ENCODE data around the gene FUZ. TPM values are rescaled to one million over a fixed set of nuclear protein-coding genes. Genes with fewer than 3 reads are reported as not detected.

The FUZ gene
- total and polyA plus RNA-seq, 2 of the 4 experiments (the other 2 are of a cell fraction) = 12.1 to 14.3 TPM

DNA sequence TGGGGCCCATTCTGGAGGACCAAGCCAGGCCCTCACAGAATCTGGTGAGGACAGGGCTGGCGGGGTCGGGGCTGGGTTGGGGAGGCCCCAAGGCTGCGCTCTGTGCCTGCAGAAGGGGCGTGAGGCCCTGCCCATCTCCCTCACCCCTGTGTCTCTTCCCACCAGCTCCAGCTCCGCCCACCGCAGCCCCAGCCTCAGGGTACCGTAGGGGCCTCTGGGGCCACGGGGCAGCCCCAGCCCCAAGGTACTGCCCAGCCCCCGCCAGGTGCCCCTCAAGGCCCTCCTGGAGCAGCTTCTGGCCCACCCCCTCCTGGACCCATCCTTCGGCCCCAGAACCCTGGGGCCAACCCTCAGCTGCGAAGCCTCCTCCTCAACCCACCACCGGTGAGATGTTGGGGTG is 22.5 kb upstream of the FUZ start:
- Histone ChIP-seq H2BK20ac (ENCODE audit: low read depth, low read length) (no peak overlapping the region), H3K27ac (ENCODE audit: insufficient read depth, low read length) (no peak overlapping the region), H3K36me3 (ENCODE audit: control insufficient read depth, insufficient read depth, low read length) (peaks cover 75% of the 10 kb centered on the region), H3K27me3 (ENCODE audit: control insufficient read depth, insufficient read depth, low read length) (no peaks in the 10 kb centered on the region), H3K4me1 (ENCODE audit: control insufficient read depth, insufficient read depth, low read length) (no peaks in the 10 kb centered on the region), H3K9me1 (ENCODE audit: insufficient read depth, low read length) (peaks cover 6% of the 10 kb centered on the region; the same call in 1 of the 2 replicates), H3K18ac (ENCODE audit: low read depth, low read length) (no peak overlapping the region), H4K8ac (ENCODE audit: low read depth in 2 of 2, low read length in 2 of 2) (no peak overlapping the region), H4K91ac (ENCODE audit: insufficient read depth, low read depth, low read length) (no peak overlapping the region), H2BK5ac (ENCODE audit: low read depth, low read length, poor library complexity, severe bottlenecking) (no peak overlapping the region), H4K20me1 (ENCODE audit: insufficient read depth, low read length) (no peaks in the 10 kb centered on the region; the same call in 1 of the 2 replicates), H3K4me3 (ENCODE audit: insufficient read depth, low read depth, low read length) (no peak overlapping the region), H2AK5ac (ENCODE audit: low read depth, low read length) (no peak overlapping the region), H3K79me1 (ENCODE audit: low read depth in 1 of 2, low read length in 2 of 2) (peaks cover 0 to 24% of the 10 kb centered on the region in 2 experiments; a peak in 2 of 4 replicates), H2BK120ac (ENCODE audit: low read depth, low read length) (no peak overlapping the region), H3K4ac (ENCODE audit: low read depth, low read length) (no peak overlapping the region), H3K9me3 (ENCODE audit: control insufficient read depth, insufficient read depth, low read length) (no peaks in the 10 kb centered on the region), H2AK9ac (replicated peaks; ENCODE audit: low read depth, low read length, poor library complexity) (no peak overlapping the region), H4K5ac (ENCODE audit: low read depth, low read length) (no peak overlapping the region), H3K23ac (ENCODE audit: low read depth, low read length) (no peak overlapping the region), H3K4me2 (ENCODE audit: low read depth, low read length) (no peak overlapping the region), H3K14ac (replicated peaks; ENCODE audit: low read depth, low read length) (no peak overlapping the region), H2AFZ (replicated peaks; ENCODE audit: low read length, poor library complexity) (no peak overlapping the region), H3K9ac (ENCODE audit: low read depth, low read length) (no peak overlapping the region), H3K56ac (ENCODE audit: extremely low read depth, insufficient read depth, low read length) (no peak overlapping the region), H2BK15ac (ENCODE audit: low read depth, low read length) (no peak overlapping the region)
- WGBS, 2 experiments (ENCODE audit: extremely low coverage in 2 of 2, insufficient read length in 1 of 2) = 100% methylated on average over 2 of the region's 12 CpGs; no CpG with 5 or more reads in 1 of the 2 experiments
- dilution Hi-C loops (cut with HindIII; ENCODE audit: low sequenced_read_pairs, unreplicated experiment) (no loop called here), intact Hi-C loops (cut with micrococcal nuclease) (no loop called here), in situ Hi-C loops (cut with MboI; ENCODE audit: low sequenced_read_pairs) (no loop called here)
- no TSS peak for BruUV-seq (replicated peaks)
- TF ChIP-seq CEBPB (IDR thresholded peaks at IDR 0.05; ENCODE audit: low read depth, low read length) (no peak), RAD21 (IDR thresholded peaks at IDR 0.05; ENCODE audit: low read length) (no peak), RFX5 (IDR thresholded peaks at IDR 0.05; ENCODE audit: low read depth, low read length) (no peak), MAFK (IDR thresholded peaks at IDR 0.05; ENCODE audit: low read depth, low read length) (no peak), BHLHE40 (IDR thresholded peaks at IDR 0.05; ENCODE audit: low read depth, low read length) (no peak), MAZ (IDR thresholded peaks at IDR 0.05; ENCODE audit: borderline replicate concordance, low read depth, low read length) (no peak), MXI1 (IDR thresholded peaks at IDR 0.05; ENCODE audit: borderline replicate concordance, low read depth, low read length) (no peak), SMC3 (IDR thresholded peaks at IDR 0.05; ENCODE audit: low read depth, low read length) (no peak), RCOR1 (IDR thresholded peaks at IDR 0.05; ENCODE audit: insufficient replicate concordance, low read length) (no peak), CHD1 (IDR thresholded peaks at IDR 0.05; ENCODE audit: low read depth, low read length) (no peak), POLR2A (IDR thresholded peaks at IDR 0.05; ENCODE audit: low read depth, low read length) (no peak), NFE2L2 (IDR thresholded peaks at IDR 0.05; ENCODE audit: low read depth, low read length) (no peak), FOS (IDR thresholded peaks at IDR 0.05; ENCODE audit: low read depth, low read length) (no peak)
- TF ChIP-seq, protein P1, sequence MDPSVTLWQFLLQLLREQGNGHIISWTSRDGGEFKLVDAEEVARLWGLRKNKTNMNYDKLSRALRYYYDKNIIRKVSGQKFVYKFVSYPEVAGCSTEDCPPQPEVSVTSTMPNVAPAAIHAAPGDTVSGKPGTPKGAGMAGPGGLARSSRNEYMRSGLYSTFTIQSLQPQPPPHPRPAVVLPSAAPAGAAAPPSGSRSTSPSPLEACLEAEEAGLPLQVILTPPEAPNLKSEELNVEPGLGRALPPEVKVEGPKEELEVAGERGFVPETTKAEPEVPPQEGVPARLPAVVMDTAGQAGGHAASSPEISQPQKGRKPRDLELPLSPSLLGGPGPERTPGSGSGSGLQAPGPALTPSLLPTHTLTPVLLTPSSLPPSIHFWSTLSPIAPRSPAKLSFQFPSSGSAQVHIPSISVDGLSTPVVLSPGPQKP (IDR thresholded peaks at IDR 0.05; ENCODE audit: borderline replicate concordance, low read depth, low read length) = no peak
- TF ChIP-seq, protein P2, sequence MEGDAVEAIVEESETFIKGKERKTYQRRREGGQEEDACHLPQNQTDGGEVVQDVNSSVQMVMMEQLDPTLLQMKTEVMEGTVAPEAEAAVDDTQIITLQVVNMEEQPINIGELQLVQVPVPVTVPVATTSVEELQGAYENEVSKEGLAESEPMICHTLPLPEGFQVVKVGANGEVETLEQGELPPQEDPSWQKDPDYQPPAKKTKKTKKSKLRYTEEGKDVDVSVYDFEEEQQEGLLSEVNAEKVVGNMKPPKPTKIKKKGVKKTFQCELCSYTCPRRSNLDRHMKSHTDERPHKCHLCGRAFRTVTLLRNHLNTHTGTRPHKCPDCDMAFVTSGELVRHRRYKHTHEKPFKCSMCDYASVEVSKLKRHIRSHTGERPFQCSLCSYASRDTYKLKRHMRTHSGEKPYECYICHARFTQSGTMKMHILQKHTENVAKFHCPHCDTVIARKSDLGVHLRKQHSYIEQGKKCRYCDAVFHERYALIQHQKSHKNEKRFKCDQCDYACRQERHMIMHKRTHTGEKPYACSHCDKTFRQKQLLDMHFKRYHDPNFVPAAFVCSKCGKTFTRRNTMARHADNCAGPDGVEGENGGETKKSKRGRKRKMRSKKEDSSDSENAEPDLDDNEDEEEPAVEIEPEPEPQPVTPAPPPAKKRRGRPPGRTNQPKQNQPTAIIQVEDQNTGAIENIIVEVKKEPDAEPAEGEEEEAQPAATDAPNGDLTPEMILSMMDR (conservative IDR thresholded peaks at IDR 0.05; ENCODE audit: low read depth, low read length) = no peak
- TF ChIP-seq, protein P3, sequence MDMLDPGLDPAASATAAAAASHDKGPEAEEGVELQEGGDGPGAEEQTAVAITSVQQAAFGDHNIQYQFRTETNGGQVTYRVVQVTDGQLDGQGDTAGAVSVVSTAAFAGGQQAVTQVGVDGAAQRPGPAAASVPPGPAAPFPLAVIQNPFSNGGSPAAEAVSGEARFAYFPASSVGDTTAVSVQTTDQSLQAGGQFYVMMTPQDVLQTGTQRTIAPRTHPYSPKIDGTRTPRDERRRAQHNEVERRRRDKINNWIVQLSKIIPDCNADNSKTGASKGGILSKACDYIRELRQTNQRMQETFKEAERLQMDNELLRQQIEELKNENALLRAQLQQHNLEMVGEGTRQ (IDR thresholded peaks at IDR 0.05; ENCODE audit: low read depth, low read length) = no peak
- ATAC-seq (ENCODE audit: low read depth) (no peak), DNase-seq (no peak)
- ChIA-PET CTCF (no interaction called here), POLR2A (ENCODE audit: unreplicated experiment) (no interaction called here)

Measured in IMR-90 (cell line).